H1 (cell line): Measurements from ENCODE around the gene BTBD8. TPM values are rescaled to one million over a fixed set of nuclear protein-coding genes. Genes with fewer than 3 reads are reported as not detected.

Source experiments
- CTCF ChIA-PET: fragments of 300-600 bp; sonication (Branson Sonifier 250); formaldehyde crosslinking; loops from one replicate; lab custom pipeline; 2021; ENCODE audit not compliant: partially characterized antibody; lab: Charles Lee
- POLR2A ChIA-PET: fragments of 300-600 bp; sonication (Branson Sonifier 250); formaldehyde crosslinking; loops from one replicate; lab custom pipeline; 2021; ENCODE audit warnings: inconsistent platforms; ENCODE audit not compliant: partially characterized antibody; lab: Charles Lee
- DNase-seq, 2 experiments: peaks; one replicate each; pipeline versions ENCODE4 v3.0.0 to v3.0.0-alpha.2; 2010 to 2022; ENCODE audit warnings: low spot score in 2 of 2, low read depth in 1 of 2, mixed read lengths in 1 of 2
- FAIRE-seq: peaks from 2 replicates; lab custom pipeline; 2011; peaks lifted over from hg19 to GRCh38; lab: Jason Lieb, UNC
- H2AFZ ChIP-seq: 2 replicates; pipeline ENCODE4 v1.8.1; 2012; ENCODE audit warnings: low read length, inconsistent platforms
- H2AK5ac ChIP-seq: 2 replicates; pipeline ENCODE4 v1.6.1; 2013; ENCODE audit warnings: low read depth, low read length
- H2BK120ac ChIP-seq: replicated peaks from 2 replicates; pipeline ENCODE3; 2013; ENCODE audit warnings: low read depth, low read length, inconsistent platforms
- H2BK12ac ChIP-seq: 2 replicates; pipeline ENCODE4 v1.6.1; 2013; ENCODE audit warnings: low read depth, low read length
- H2BK15ac ChIP-seq: 2 replicates; pipeline ENCODE4 v1.6.1; 2013; ENCODE audit warnings: low read length
- H2BK20ac ChIP-seq: 2 replicates; pipeline ENCODE4 v1.6.1; 2013; ENCODE audit warnings: low read length
- H2BK5ac ChIP-seq: 2 replicates; pipeline ENCODE4 v1.6.1; 2013; ENCODE audit warnings: low read depth, low read length
- H3K14ac ChIP-seq: 2 replicates; pipeline ENCODE4 v1.6.1; 2013; ENCODE audit warnings: inconsistent platforms; ENCODE audit not compliant: insufficient read length
- H3K18ac ChIP-seq: 2 replicates; pipeline ENCODE4 v1.6.1; 2013; ENCODE audit warnings: low read length; ENCODE audit errors: extremely low read depth
- H3K23ac ChIP-seq: 2 replicates; pipeline ENCODE4 v1.6.1; 2013; ENCODE audit warnings: inconsistent platforms; ENCODE audit not compliant: insufficient read length
- H3K23me2 ChIP-seq: 2 replicates; pipeline ENCODE4 v1.6.1; 2013; ENCODE audit warnings: low read depth, low read length
- H3K27ac ChIP-seq: 2 replicates; pipeline ENCODE4 v1.6.1; 2011; ENCODE audit warnings: low read depth, low read length, inconsistent platforms
- H3K27me3 ChIP-seq, 4 experiments: replicated peaks in 1 of 4; 1 replicate in 1 of 4; 2 replicates in 3 of 4; pipeline versions ENCODE4 v1.6.1 to v1.8.1; 2011 to 2013; ENCODE audit warnings: low read length in 3 of 4, mild to moderate bottlenecking in 3 of 4, inconsistent platforms in 2 of 4, mixed read lengths in 2 of 4, moderate library complexity in 1 of 4; ENCODE audit not compliant: control insufficient read depth in 3 of 4, insufficient read depth in 3 of 4; ENCODE audit errors: extremely low read depth in 1 of 4
- H3K36me3 ChIP-seq, 4 experiments: 2 replicates each; pipeline versions ENCODE4 v1.6.1 to v1.8.1; 2011 to 2013; ENCODE audit warnings: mild to moderate bottlenecking in 4 of 4, low read length in 3 of 4, moderate library complexity in 2 of 4, control low read depth in 1 of 4, inconsistent platforms in 1 of 4; ENCODE audit not compliant: insufficient read depth in 4 of 4, control insufficient read depth in 2 of 4
- H3K4ac ChIP-seq: replicated peaks from 2 replicates; pipeline ENCODE3; 2013; ENCODE audit warnings: low read length, low read depth, mixed read lengths, inconsistent platforms; ENCODE audit not compliant: insufficient read length
- H3K4me1 ChIP-seq, 4 experiments: replicated peaks in 1 of 4; 1 replicate in 1 of 4; 2 replicates in 3 of 4; pipeline versions ENCODE4 v1.6.1 to v1.8.1; 2011 to 2013; ENCODE audit warnings: low read length in 3 of 4, inconsistent platforms in 2 of 4, mixed read lengths in 1 of 4; ENCODE audit not compliant: insufficient read depth in 4 of 4, control insufficient read depth in 3 of 4
- H3K4me2 ChIP-seq, 2 experiments: 2 replicates each; pipeline versions ENCODE4 v1.6.1 to v1.8.1; 2011 to 2013; ENCODE audit warnings: low read depth in 2 of 2, low read length in 2 of 2, control low read depth in 1 of 2, inconsistent platforms in 1 of 2, mild to moderate bottlenecking in 1 of 2; ENCODE audit not compliant: insufficient read depth in 1 of 2
- H3K4me3 ChIP-seq, 4 experiments: fragments of 200-600, 300-600 bp in 1 of 4; sonication (generic), shearing (Covaris generic), sonication (Bioruptor Twin) in 1 of 4; 2 replicates each; pipeline versions ENCODE4 v1.5.1 to v1.8.1; 2011 to 2016; ENCODE audit warnings: low read length in 4 of 4, low read depth in 3 of 4, control low read depth in 2 of 4, inconsistent platforms in 2 of 4, mild to moderate bottlenecking in 2 of 4, mixed read lengths in 1 of 4, moderate library complexity in 1 of 4; ENCODE audit not compliant: insufficient read depth in 2 of 4; ENCODE audit errors: extremely low read depth in 1 of 4
- H3K56ac ChIP-seq: replicated peaks from 2 replicates; pipeline ENCODE3; 2013; ENCODE audit warnings: low read depth, mild to moderate bottlenecking, mixed read lengths, low read length, inconsistent platforms; ENCODE audit not compliant: insufficient read length
- H3K79me1 ChIP-seq: 2 replicates; pipeline ENCODE4 v1.6.1; 2013; ENCODE audit warnings: low read depth, low read length, control low read depth
- H3K79me2 ChIP-seq, 2 experiments: 2 replicates each; pipeline versions ENCODE4 v1.6.1 to v1.8.1; 2012 to 2013; ENCODE audit warnings: low read length in 2 of 2, mild to moderate bottlenecking in 2 of 2, inconsistent platforms in 1 of 2; ENCODE audit not compliant: insufficient read depth in 2 of 2, control insufficient read depth in 1 of 2
- H3K9ac ChIP-seq, 4 experiments: replicated peaks in 1 of 4; 1 replicate in 1 of 4; 2 replicates in 3 of 4; pipeline versions ENCODE4 v1.6.1 to v1.8.1; 2011 to 2013; ENCODE audit warnings: low read depth in 3 of 4, low read length in 3 of 4, control low read depth in 2 of 4, mild to moderate bottlenecking in 2 of 4, moderate library complexity in 2 of 4, inconsistent platforms in 1 of 4; ENCODE audit errors: extremely low read depth in 1 of 4
- H3K9me3 ChIP-seq, 2 experiments: 2 replicates each; pipeline versions ENCODE4 v1.6.1 to v1.8.1; 2012 to 2013; ENCODE audit warnings: mild to moderate bottlenecking in 2 of 2, moderate library complexity in 2 of 2, control low read depth in 1 of 2, inconsistent platforms in 1 of 2, low read depth in 1 of 2, low read length in 1 of 2, mixed read lengths in 1 of 2; ENCODE audit not compliant: insufficient read depth in 2 of 2
- H4K20me1 ChIP-seq, 2 experiments: replicated peaks in 1 of 2; 2 replicates each; pipeline versions ENCODE3 to v1.8.1; 2011 to 2013; ENCODE audit warnings: inconsistent platforms in 2 of 2, low read length in 2 of 2, mild to moderate bottlenecking in 1 of 2; ENCODE audit not compliant: insufficient read depth in 2 of 2, control insufficient read depth in 1 of 2
- H4K5ac ChIP-seq: 2 replicates; pipeline ENCODE4 v1.6.1; 2013; ENCODE audit warnings: low read length, low read depth, mixed read lengths, inconsistent platforms; ENCODE audit not compliant: insufficient read length
- H4K8ac ChIP-seq: 2 replicates; pipeline ENCODE4 v1.8.0; 2013; ENCODE audit warnings: mild to moderate bottlenecking, moderate library complexity, low read length, inconsistent platforms; ENCODE audit not compliant: insufficient read depth; ENCODE audit errors: extremely low read depth
- H4K91ac ChIP-seq: replicated peaks from 2 replicates; pipeline ENCODE3; 2013; ENCODE audit warnings: low read length, mixed read lengths, inconsistent platforms; ENCODE audit not compliant: insufficient read length
- BCL11A ChIP-seq, 2 experiments: IDR thresholded peaks; one replicate each; pipeline ENCODE4 v1.6.1; 2011; ENCODE audit warnings: low read depth in 2 of 2, low read length in 2 of 2, mild to moderate bottlenecking in 2 of 2
- HDAC6 ChIP-seq: IDR thresholded peaks from one replicate; pipeline ENCODE4 v1.7.1; 2012; ENCODE audit warnings: low read depth, mild to moderate bottlenecking, inconsistent platforms, low read length, moderate library complexity
- KDM5A ChIP-seq: fragments of 200-600 bp; IDR thresholded peaks from 2 replicates; pipeline ENCODE4 v1.7.1; 2012; ENCODE audit warnings: mild to moderate bottlenecking, low read length, inconsistent platforms, mixed read lengths
- SIRT6 ChIP-seq: IDR thresholded peaks from one replicate; pipeline ENCODE4 v1.7.1; 2012; ENCODE audit warnings: low read length, inconsistent platforms
- TCF12 ChIP-seq: IDR thresholded peaks from 2 replicates; pipeline ENCODE4 v1.6.1; 2011; ENCODE audit warnings: low read depth, mild to moderate bottlenecking, low read length
- WGBS, 2 experiments: shearing (Covaris generic) in 1 of 2; methylation state at CpG; one replicate each; pipeline versions ENCODE4 v1.1.6 to v1.1.7; 2013 to 2015; ENCODE audit warnings: low lambda C conversion rate in 2 of 2, mixed read lengths in 2 of 2, inconsistent platforms in 1 of 2, low coverage in 1 of 2, missing lambda C conversion rate in 1 of 2; ENCODE audit not compliant: insufficient replicate concordance in 2 of 2, insufficient coverage in 1 of 2, insufficient read length in 1 of 2; ENCODE audit errors: extremely low coverage in 1 of 2, missing lambda C conversion rate in 1 of 2; 5-methylcytosine and 5-hydroxymethylcytosine counted together
- polyA plus RNA-seq, 7 experiments: library from polyadenylated mRNA; depleted of rRNA in 3 of 7; stranded (reverse) in 5 of 7; unstranded in 2 of 7; fragments of >200 nt in 5 of 7; fragments of 200-250 nt in 2 of 7; gene quantifications; 1 replicate in 5 of 7; 2 replicates in 1 of 7; 4 replicates in 1 of 7; pipeline versions ENCODE4 v1.2.1 to v1.2.3, GENCODE V29; 2011 to 2013; ENCODE audit warnings: missing spikeins in 2 of 7, mixed read lengths in 2 of 7
- total RNA-seq: library from RNA; stranded (reverse); fragmentation: NEBNext Ultra II Directional; extraction: Animal tissue kit (Norgen Biotek cat#: 25700); gene quantifications from 2 replicates; pipeline ENCODE4 v1.2.1, GENCODE V29; 2021
- TF ChIP-seq, protein P1 (sequence below): IDR thresholded peaks from 2 replicates; pipeline ENCODE4 v1.6.1; 2011; ENCODE audit warnings: low read depth, mild to moderate bottlenecking, low read length; ENCODE audit not compliant: insufficient read depth

BTBD8 gene
- total and polyA plus RNA-seq, 2 of the 8 experiments (the other 6 are each of a cell fraction or from before 2014, with no cell fraction given): 0.44 to 2.5 TPM

DNA sequence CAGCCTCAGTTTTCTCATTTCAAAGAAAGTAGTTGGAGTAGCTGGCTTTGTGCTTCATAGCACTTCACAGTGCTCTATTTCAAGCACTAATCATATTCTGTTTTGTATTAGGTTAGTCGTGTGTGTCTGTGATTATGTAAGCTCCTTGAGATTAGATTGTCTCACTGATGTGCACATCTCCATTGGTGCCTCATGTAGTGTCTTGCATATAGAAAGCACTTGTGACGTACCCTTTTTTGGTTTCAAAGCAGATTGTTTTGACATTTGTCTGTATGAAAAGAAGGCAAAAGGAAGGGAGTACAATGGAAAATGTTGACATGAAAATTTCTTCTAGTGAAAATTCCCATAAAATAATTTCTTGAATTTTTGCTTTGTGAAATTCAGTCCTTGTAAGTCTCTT lies 13.9 kb downstream of the BTBD8 start:
- H3K9ac ChIP-seq: no peak overlapping the region

More for the DNA sequence above, 13.9 kb downstream of the BTBD8 start:
- Histone ChIP-seq H3K27me3 (no peaks in the 10 kb centered on the region), H2BK12ac (no peak overlapping the region), H3K4ac (no peak overlapping the region), H3K79me2 (no peaks in the 10 kb centered on the region), H2BK5ac (no peak overlapping the region), H3K56ac (no peak overlapping the region), H3K27ac (no peak overlapping the region), H3K4me1 (no peaks in the 10 kb centered on the region), H3K23ac (no peak overlapping the region), H3K79me1 (no peaks in the 10 kb centered on the region; the same call in 1 of the 2 replicates), H3K23me2 (no peaks in the 10 kb centered on the region), H3K4me2 (no peak overlapping the region), H4K8ac (no peak overlapping the region), H4K5ac (no peak overlapping the region), H3K4me3 (no peak overlapping the region), H2BK15ac (no peak overlapping the region), H4K20me1 (no peaks in the 10 kb centered on the region), H2BK20ac (no peak overlapping the region), H3K9me3 (no peaks in the 10 kb centered on the region), H3K18ac (no peak overlapping the region), H2AFZ (no peak overlapping the region), H2AK5ac (no peak overlapping the region), H4K91ac (no peak overlapping the region), H3K14ac (no peak overlapping the region), H2BK120ac (no peak overlapping the region), H3K36me3 (no peaks in the 10 kb centered on the region)
- TF ChIP-seq SIRT6: no peak
- TF ChIP-seq TCF12: no peak
- no peak for TF ChIP-seq KDM5A
- no peak for TF ChIP-seq HDAC6
- TF ChIP-seq, protein P1, sequence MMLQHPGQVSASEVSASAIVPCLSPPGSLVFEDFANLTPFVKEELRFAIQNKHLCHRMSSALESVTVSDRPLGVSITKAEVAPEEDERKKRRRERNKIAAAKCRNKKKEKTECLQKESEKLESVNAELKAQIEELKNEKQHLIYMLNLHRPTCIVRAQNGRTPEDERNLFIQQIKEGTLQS: no peak
- no peak for TF ChIP-seq BCL11A (IDR thresholded peaks at IDR 0.05; ENCODE audit: low read depth in 2 of 2, low read length in 2 of 2)
- no peak for FAIRE-seq
- ChIA-PET POLR2A (no interaction called here), CTCF (no interaction called here)
- WGBS, 2 experiments: 88% methylated on average over 2 of the region's 2 CpGs; no CpG with 5 or more reads in 1 of the 2 experiments
- DNase-seq: no peak
